ENCODE data around the gene NSMF. TPM values are rescaled to one million over a fixed set of nuclear protein-coding genes. Genes with fewer than 3 reads are reported as not detected.

Gene NSMF
- total RNA-seq, 1 donor = 22.0 TPM

- H3K4me3 ChIP-seq (ENCODE audit: low read depth, low read length) = no peak overlapping the region
- DNase-seq (ENCODE audit: low read depth) = no peak
- no peak for TF ChIP-seq CTCF (IDR thresholded peaks at IDR 0.05; ENCODE audit: insufficient read depth, low read depth, low read length)
These were observed 27.0 kb upstream of the NSMF start for GRCh38 chr9:137486141-137486490.

- no peak for TF ChIP-seq CTCF (IDR thresholded peaks at IDR 0.05; ENCODE audit: insufficient read depth, low read depth, low read length)
- DNase-seq (ENCODE audit: low read depth) = no peak
- H3K4me3 ChIP-seq (ENCODE audit: low read depth, low read length) = no peak overlapping the region
These were observed 26.4 kb upstream of the NSMF start for GRCh38 chr9:137485343-137486140.

- no peak overlapping the region for H3K4me3 ChIP-seq (ENCODE audit: low read depth, low read length)
- DNase-seq (ENCODE audit: low read depth) = no peak
- TF ChIP-seq CTCF (IDR thresholded peaks at IDR 0.05; ENCODE audit: insufficient read depth, low read depth, low read length) = no peak
These were observed 25.6 kb upstream of the NSMF start for GRCh38 chr9:137484551-137485315.

GRCh38 chr9:137482094-137482781 is 23.1 kb upstream of the NSMF start:
- H3K4me3 ChIP-seq (ENCODE audit: low read depth, low read length) = no peak overlapping the region
- no peak for TF ChIP-seq CTCF (IDR thresholded peaks at IDR 0.05; ENCODE audit: insufficient read depth, low read depth, low read length)
- peak; percentile 88 for DNase-seq (ENCODE audit: low read depth)

- no peak for TF ChIP-seq CTCF (IDR thresholded peaks at IDR 0.05; ENCODE audit: insufficient read depth, low read depth, low read length)
- DNase-seq (ENCODE audit: low read depth) = no peak
- H3K4me3 ChIP-seq (ENCODE audit: low read depth, low read length) = no peak overlapping the region
These were observed 21.9 kb upstream of the NSMF start for GRCh38 chr9:137480686-137481683.

All from fibroblast of villous mesenchyme (primary cell).